Cerebellar cortex (tissue), 1 donor: Measurements from ENCODE around the gene PMEPA1.
A peak's percentile ranks its signal among the peaks of the same experiment; 100 is the strongest.
"Not testable (repeated sequence)": the region's sequence is repeated elsewhere in the genome, so short reads cannot be mapped to it uniquely, and the experiment has no call there.

ENCODE experiments used
- DNase-seq: peaks from one replicate; pipeline ENCODE4 v3.0.0-alpha.2; 2015; ENCODE audit warnings: low spot score

The PMEPA1 gene

GRCh38 chr20:57649617-57650015 lies 60.2 kb downstream of the PMEPA1 start:
- DNase-seq, result no peak

- DNase-seq, result no peak
Measured at GRCh38 chr20:57648878-57649616, 60.8 kb downstream of the PMEPA1 start.

GRCh38 chr20:57647933-57648785 lies 61.7 kb downstream of the PMEPA1 start:
- no peak for DNase-seq

- DNase-seq, result no peak
Measured at GRCh38 chr20:57647006-57647932, 62.5 kb downstream of the PMEPA1 start.

- no peak for DNase-seq
Measured at GRCh38 chr20:57638895-57639236, 70.9 kb downstream of the PMEPA1 start.

- DNase-seq, result no peak
Measured at GRCh38 chr20:57638173-57638894, 71.5 kb downstream of the PMEPA1 start.

- DNase-seq, result no peak
Measured at GRCh38 chr20:57633945-57634491, 75.8 kb downstream of the PMEPA1 start.

- no peak for DNase-seq
Measured at GRCh38 chr20:57632286-57632685, 77.5 kb downstream of the PMEPA1 start.

GRCh38 chr20:57630061-57630460 lies 79.8 kb downstream of the PMEPA1 start:
- no peak for DNase-seq

- not testable (repeated sequence) for DNase-seq
Measured at GRCh38 chr20:57629491-57629901, 80.3 kb downstream of the PMEPA1 start.

- DNase-seq, result not testable (repeated sequence)
Measured at GRCh38 chr20:57628962-57629308, 80.9 kb downstream of the PMEPA1 start.

- DNase-seq, result no peak
Measured at GRCh38 chr20:57628047-57628961, 81.5 kb downstream of the PMEPA1 start.

- no peak for DNase-seq
Measured at GRCh38 chr20:57627339-57627738, 82.5 kb downstream of the PMEPA1 start.

- no peak for DNase-seq
Measured at GRCh38 chr20:57625978-57626377, 83.8 kb downstream of the PMEPA1 start.

- DNase-seq, result no peak
Measured at GRCh38 chr20:57625181-57625958, 84.4 kb downstream of the PMEPA1 start.

GRCh38 chr20:57624124-57624523 lies 85.7 kb downstream of the PMEPA1 start:
- DNase-seq, result no peak

- DNase-seq, result peak; percentile 15
Measured at GRCh38 chr20:57622579-57623381, 87.0 kb downstream of the PMEPA1 start.

GRCh38 chr20:57622201-57622570 lies 87.6 kb downstream of the PMEPA1 start:
- no peak for DNase-seq
